Adrenal gland (tissue), 12 donors: ENCODE data around the gene FMNL2. TPM values are rescaled to one million over a fixed set of nuclear protein-coding genes. Genes with fewer than 3 reads are reported as not detected.

ENCODE experiments used
- DNase-seq, 7 donors: peaks; one replicate each; pipeline ENCODE4 v3.0.0-alpha.2; 2019 to 2020
- H3K27ac ChIP-seq, 5 donors: fragments of 200-600 bp; sonication (generic) in 4 of 5; 1 replicate in 3 of 5; 2 replicates in 2 of 5; pipeline versions ENCODE4 v1.5.1 to v1.8.0; 2016 to 2020; ENCODE audit warnings: mild to moderate bottlenecking in 1 of 5
- H3K27me3 ChIP-seq: fragments of 200-600 bp; 2 replicates; pipeline ENCODE4 v1.8.0; 2021
- H3K36me3 ChIP-seq, 2 donors: fragments of 200-600 bp; replicated peaks in 1 of 2; 1 replicate in 1 of 2; 2 replicates in 1 of 2; pipeline versions ENCODE4 v1.5.1 to v1.8.0; 2018 to 2022
- H3K4me1 ChIP-seq, 2 donors: fragments of 200-600 bp; replicated peaks in 1 of 2; 1 replicate in 1 of 2; 2 replicates in 1 of 2; pipeline versions ENCODE4 v1.5.1 to v1.8.0; 2018 to 2021
- H3K4me3 ChIP-seq, 4 donors: fragments of 200-600 bp; sonication (generic) in 3 of 4; one replicate each; pipeline ENCODE4 v1.5.1; 2016 to 2018
- H3K9me3 ChIP-seq, 3 donors: fragments of 200-600 bp; sonication (generic) in 1 of 3; replicated peaks in 1 of 3; 1 replicate in 2 of 3; 2 replicates in 1 of 3; pipeline versions ENCODE4 v1.5.1 to v1.8.0; 2016 to 2021
- CTCF ChIP-seq, 6 experiments: fragments of 450-650 bp in 4 of 6; fragments of 200-600 bp in 2 of 6; sonication (generic) in 1 of 6; IDR thresholded peaks; 1 replicate in 5 of 6; 2 replicates in 1 of 6; pipeline versions ENCODE4 v1.5.1 to v1.8.0; 2016 to 2021; ENCODE audit warnings: antibody characterized with exemption in 6 of 6, mild to moderate bottlenecking in 2 of 6, moderate library complexity in 1 of 6
- POLR2A ChIP-seq, 2 donors: fragments of 450-650 bp; IDR thresholded peaks; one replicate each; pipeline ENCODE4 v1.6.1; 2017; ENCODE audit warnings: antibody characterized with exemption in 2 of 2, mild to moderate bottlenecking in 2 of 2, moderate library complexity in 1 of 2
- WGBS, 4 donors: extraction: QIAGEN DNeasy Blood & Tissue Kit in 2 of 4; methylation state at CpG; one replicate each; pipeline versions ENCODE4 v1.1.5 to v1.1.7; 2013 to 2017; 5-methylcytosine and 5-hydroxymethylcytosine counted together
- intact Hi-C, 2 donors: fragments of 100-400 bp; cut with DNase I; formaldehyde crosslinking; loops; one replicate each; pipeline versions ENCODE4 v1.14.1 to v1.15.0; 2022 to 2023
- polyA plus RNA-seq, 3 donors: library from polyadenylated mRNA; stranded (reverse); fragments of 200-250 nt in 2 of 3; fragments of 350-450 nt in 1 of 3; fragmentation: Illumina TruSeq in 1 of 3; extraction: RNeasy Lipid Tissue Mini Kit (QIAGEN cat#74804) in 1 of 3; gene quantifications; one replicate each; pipeline ENCODE4 v1.2.3, GENCODE V29; 2013 to 2014
- total RNA-seq, 9 donors: library from RNA; depleted of rRNA in 4 of 9; stranded (reverse); fragments of >200 nt in 4 of 9; fragments of 120-200 nt in 1 of 9; fragmentation: NEBNext Ultra II Directional in 1 of 9; extraction: Animal tissue kit (Norgen Biotek cat#: 25700) in 1 of 9; gene quantifications; one replicate each; pipeline versions ENCODE4 v1.1.0 to v1.2.4, GENCODE V29; 2013 to 2023
- donor health status: healthy with polysubstance abuse.
- donor health status: Bipolar disorder and iron deficiency.
- donor health status: DM: yes; HTN: yes; CAD: no.
- donor health status: DM: no; HTN: no; CAD: no.
- donor health status: DM: no; HTN: no; CAD: no.
- donor health status: DM: yes; HTN: yes; CAD: no.

Gene FMNL2
- total and polyA plus RNA-seq, 12 donors: 23.5 to 54.2 (median 36.7) TPM

DNA sequence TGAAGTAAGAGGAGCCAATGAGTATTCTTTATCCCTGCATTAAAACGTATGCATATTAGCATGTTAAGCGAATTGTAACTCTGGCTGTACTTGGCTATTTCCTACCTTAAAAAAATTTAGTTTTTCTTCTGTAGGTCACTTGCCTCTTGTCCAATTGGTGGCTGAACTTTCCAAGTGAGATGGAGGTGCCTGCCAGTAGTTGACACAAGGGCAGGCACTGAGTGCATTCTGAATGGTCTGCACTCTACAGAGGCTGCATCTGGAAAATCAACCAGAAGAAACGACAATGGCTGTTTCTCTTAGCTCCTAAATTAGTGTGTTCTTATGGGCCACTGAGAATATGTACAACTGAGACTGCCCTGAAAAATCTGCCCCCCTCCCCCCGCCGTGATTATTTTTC is 221.5 kb downstream of the FMNL2 start:
- Histone ChIP-seq H3K4me3 (no peak overlapping the region), H3K27ac (no peak overlapping the region), H3K27me3 (no peaks in the 10 kb centered on the region), H3K4me1 (no peaks in the 10 kb centered on the region), H3K9me3 (no peaks in the 10 kb centered on the region), H3K36me3 (no peaks in the 10 kb centered on the region)
- intact Hi-C loops: no loop called here
- WGBS, 4 donors: 91 to 97% (median 94%) methylated on average over 5 of the region's 5 CpGs
- TF ChIP-seq CTCF (IDR thresholded peaks at IDR 0.05) (no peak), POLR2A (IDR thresholded peaks at IDR 0.05) (no peak)
- no peak for DNase-seq

DNA sequence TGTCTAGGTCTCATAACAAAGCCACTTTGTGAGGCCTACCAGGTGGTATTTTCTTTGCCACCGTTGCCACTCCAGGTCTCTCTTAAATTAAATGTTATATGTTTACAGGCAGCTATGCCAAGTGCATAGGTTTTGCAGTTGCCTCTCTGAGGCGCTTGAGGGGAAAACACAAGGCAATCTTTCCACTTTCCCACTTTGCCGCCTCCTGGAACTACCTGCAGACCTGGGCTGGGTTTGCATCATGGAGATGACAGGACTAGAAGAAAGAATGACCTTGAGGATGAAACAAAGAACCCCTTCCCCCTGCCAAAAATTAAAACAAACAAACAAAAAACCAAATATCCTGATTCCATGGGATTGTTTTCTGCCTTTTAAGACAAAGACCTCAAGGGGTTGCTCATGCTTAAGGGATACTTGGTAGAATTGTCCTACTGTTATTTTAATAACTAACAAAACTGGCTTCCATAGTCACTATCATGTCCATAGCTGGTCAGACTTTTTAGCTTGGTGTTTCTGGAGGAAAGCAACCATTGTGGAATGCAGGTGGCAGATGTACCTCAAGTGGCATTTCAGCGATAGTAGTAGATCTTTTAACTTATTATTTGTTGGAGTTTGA is 222.4 kb downstream of the FMNL2 start:
- WGBS, 4 donors: 95 to 100% (median 96%) methylated on average over 4 of the region's 4 CpGs
- no peaks in the 10 kb centered on the region for H3K4me1 ChIP-seq
- DNase-seq: no peak
- intact Hi-C loops: no loop called here
- H3K27ac ChIP-seq: no peak overlapping the region
- H3K36me3 ChIP-seq: no peaks in the 10 kb centered on the region
- no peaks in the 10 kb centered on the region for H3K9me3 ChIP-seq
- H3K4me3 ChIP-seq: no peak overlapping the region
- TF ChIP-seq CTCF (IDR thresholded peaks at IDR 0.05): no peak
- no peak for TF ChIP-seq POLR2A (IDR thresholded peaks at IDR 0.05)
- no peaks in the 10 kb centered on the region for H3K27me3 ChIP-seq

DNA sequence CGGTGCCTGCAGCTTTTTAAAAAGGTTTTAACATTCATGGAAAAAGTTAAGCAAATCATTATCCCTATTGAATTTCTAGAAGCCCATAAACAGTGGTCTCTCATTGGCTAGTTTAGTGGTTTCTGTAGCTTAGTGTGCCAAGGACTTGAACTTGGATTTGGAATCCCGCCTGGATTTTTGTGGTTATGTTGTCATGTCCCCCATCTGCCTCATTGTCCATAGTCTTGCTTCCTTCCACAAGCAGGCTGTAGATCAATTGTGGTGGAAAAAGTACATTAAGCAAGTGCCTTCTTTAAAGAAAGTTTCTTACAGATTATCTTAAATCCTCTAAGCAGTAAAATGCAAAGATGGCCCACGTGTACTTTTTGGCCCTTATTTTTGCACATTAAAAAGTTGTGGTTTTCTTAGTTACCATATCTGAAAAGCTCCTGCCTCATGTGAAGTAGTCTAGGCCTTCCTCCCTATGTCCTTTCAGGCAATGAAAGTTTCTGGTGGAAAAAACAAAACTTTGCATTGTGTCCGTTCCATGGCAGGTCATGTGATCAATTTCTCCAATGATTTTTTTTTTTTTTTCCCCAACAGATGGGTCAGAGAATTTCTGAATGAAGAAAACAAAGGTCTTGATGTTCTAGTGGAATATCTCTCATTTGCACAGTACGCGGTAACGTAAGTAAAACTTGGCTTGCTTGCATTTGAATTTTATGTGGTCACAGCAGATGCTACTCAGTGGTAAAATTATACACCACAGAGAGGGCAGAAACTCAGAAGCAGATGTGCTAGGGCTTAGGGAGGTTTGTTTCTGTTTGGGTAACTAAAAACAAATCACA is 223.4 kb downstream of the FMNL2 start:
- DNase-seq: no peak
- H3K36me3 ChIP-seq: no peaks in the 10 kb centered on the region
- 87 to 93% (median 90%) methylated on average over 7 of the region's 7 CpGs for WGBS, 4 donors
- H3K27ac ChIP-seq: no peak overlapping the region
- TF ChIP-seq CTCF (IDR thresholded peaks at IDR 0.05) (no peak), POLR2A (IDR thresholded peaks at IDR 0.05) (no peak)
- peaks cover 3 to 7% of the 10 kb centered on the region in 2 donors for H3K4me1 ChIP-seq
- H3K4me3 ChIP-seq: no peak overlapping the region
- H3K27me3 ChIP-seq: no peaks in the 10 kb centered on the region
- intact Hi-C loops: no loop called here
- no peaks in the 10 kb centered on the region for H3K9me3 ChIP-seq

- Histone ChIP-seq H3K27me3 (no peaks in the 10 kb centered on the region), H3K4me1 (peaks cover 6 to 13% of the 10 kb centered on the region in 2 donors), H3K36me3 (no peaks in the 10 kb centered on the region), H3K27ac (no peak overlapping the region), H3K9me3 (no peaks in the 10 kb centered on the region), H3K4me3 (no peak overlapping the region)
- TF ChIP-seq CTCF (IDR thresholded peaks at IDR 0.05) (no peak), POLR2A (IDR thresholded peaks at IDR 0.05) (no peak)
- WGBS, 4 donors: 71 to 93% (median 92%) methylated on average over 4 of the region's 4 CpGs
- no peak for DNase-seq
- intact Hi-C loops: no loop called here
Observed at GRCh38 chr2:152559008-152559407, 224.0 kb downstream of the FMNL2 start.
